SU-DHL-6 (cell line): ENCODE results near the gene LGALS9.

Experiments used
- CTCF ChIP-seq: fragments of 200-600 bp; sonication (generic); IDR thresholded peaks from one replicate; pipeline ENCODE4 v1.5.1; 2017; ENCODE audit warnings: antibody characterized with exemption, mild to moderate bottlenecking, low read length, moderate library complexity; ENCODE audit not compliant: insufficient read depth, poor library complexity, severe bottlenecking
- EZH2phosphoT487 ChIP-seq: fragments of 200-600 bp; sonication (generic), shearing (Covaris generic); conservative IDR thresholded peaks from 2 replicates; pipeline ENCODE4 v1.6.1; 2018; ENCODE audit warnings: mild to moderate bottlenecking, antibody characterized with exemption, low read length, moderate library complexity, mixed read lengths

- TF ChIP-seq EZH2phosphoT487 = no peak
- TF ChIP-seq CTCF = no peak
Measured at GRCh38 chr17:27605409-27605808, 25.6 kb upstream of the LGALS9 start.
